A673 (cell line): ENCODE results near the gene ZNF775. TPM values are rescaled to one million over a fixed set of nuclear protein-coding genes. Genes with fewer than 3 reads are reported as not detected.

Experiments used
- BruUV-seq: library from RNA; stranded (reverse); fragments of 400-500 nt; replicated peaks from 2 replicates; lab custom pipeline; 2021; lab: Mats Ljungman, UMichigan
- CTCF ChIA-PET: fragments of 300-600 bp; sonication (Branson Sonifier 250); formaldehyde crosslinking; loops from one replicate; lab custom pipeline; 2022; ENCODE audit warnings: antibody characterized with exemption; lab: Charles Lee
- POLR2A ChIA-PET: fragments of 300-600 bp; sonication (Branson Sonifier 250); formaldehyde crosslinking; loops from one replicate; lab custom pipeline; 2022; ENCODE audit warnings: antibody characterized with exemption; ENCODE audit not compliant: low non-redundant PET; lab: Charles Lee
- DNase-seq: peaks from one replicate; pipeline ENCODE4 v3.0.0-alpha.2; 2015; ENCODE audit warnings: low spot score
- H3K27ac ChIP-seq: fragments of 200-600 bp; sonication (generic); 2 replicates; pipeline ENCODE4 v1.5.1; 2016; ENCODE audit warnings: mixed run types, low read depth, mild to moderate bottlenecking, mixed read lengths, antibody characterized with exemption, low read length; ENCODE audit not compliant: poor library complexity, severe bottlenecking
- H3K27me3 ChIP-seq: fragments of 200-600 bp; sonication (generic); replicated peaks from 2 replicates; pipeline ENCODE4 v1.6.1; 2017; ENCODE audit warnings: mixed run types, low read depth, mild to moderate bottlenecking, mixed read lengths, antibody characterized with exemption, low read length; ENCODE audit not compliant: insufficient read depth, poor library complexity
- H3K36me3 ChIP-seq: fragments of 200-600 bp; sonication (generic); 2 replicates; pipeline ENCODE4 v1.6.1; 2016; ENCODE audit warnings: mixed run types, mild to moderate bottlenecking, mixed read lengths, antibody characterized with exemption, low read length; ENCODE audit not compliant: insufficient read depth, poor library complexity, severe bottlenecking
- H3K4me1 ChIP-seq: fragments of 200-600 bp; sonication (generic); 2 replicates; pipeline ENCODE4 v1.6.1; 2017; ENCODE audit warnings: mixed run types, mild to moderate bottlenecking, mixed read lengths, antibody characterized with exemption, low read length; ENCODE audit not compliant: insufficient read depth, poor library complexity, severe bottlenecking
- H3K4me3 ChIP-seq: fragments of 200-600 bp; sonication (generic); 2 replicates; pipeline ENCODE4 v1.5.1; 2016; ENCODE audit warnings: low read depth, mixed run types, mild to moderate bottlenecking, mixed read lengths, low read length; ENCODE audit not compliant: poor library complexity, severe bottlenecking
- H3K9me3 ChIP-seq: fragments of 200-600 bp; sonication (generic); 2 replicates; pipeline ENCODE4 v1.6.1; 2016; ENCODE audit warnings: mixed run types, low read depth, mild to moderate bottlenecking, mixed read lengths, antibody characterized with exemption, low read length; ENCODE audit not compliant: poor library complexity, severe bottlenecking
- EZH2 ChIP-seq: fragments of 200-600 bp; sonication (generic); IDR thresholded peaks from 2 replicates; pipeline ENCODE4 v1.6.1; 2017; ENCODE audit warnings: borderline replicate concordance, low read depth, mild to moderate bottlenecking, mixed read lengths, antibody characterized with exemption, low read length; ENCODE audit not compliant: poor library complexity, severe bottlenecking
- intact Hi-C: fragments of 100-400 bp; cut with micrococcal nuclease; formaldehyde crosslinking; loops from one replicate; pipeline ENCODE4 v1.10.0; 2022; ENCODE audit not compliant: unreplicated experiment
- total RNA-seq: library from RNA; stranded (reverse); gene quantifications from 2 replicates; pipeline ENCODE4 v1.2.3, GENCODE V29; 2021
- TF ChIP-seq, protein P1 (sequence below): fragments of 300-800, 200-600 bp; sonication (generic); conservative IDR thresholded peaks from 2 replicates; pipeline ENCODE4 v1.5.1; 2017; ENCODE audit warnings: low read depth, mild to moderate bottlenecking, antibody characterized with exemption, low read length, moderate library complexity, mixed read lengths

Gene ZNF775
- total RNA-seq, 1 experiment from 2014 or later: 12.1 TPM

DNA sequence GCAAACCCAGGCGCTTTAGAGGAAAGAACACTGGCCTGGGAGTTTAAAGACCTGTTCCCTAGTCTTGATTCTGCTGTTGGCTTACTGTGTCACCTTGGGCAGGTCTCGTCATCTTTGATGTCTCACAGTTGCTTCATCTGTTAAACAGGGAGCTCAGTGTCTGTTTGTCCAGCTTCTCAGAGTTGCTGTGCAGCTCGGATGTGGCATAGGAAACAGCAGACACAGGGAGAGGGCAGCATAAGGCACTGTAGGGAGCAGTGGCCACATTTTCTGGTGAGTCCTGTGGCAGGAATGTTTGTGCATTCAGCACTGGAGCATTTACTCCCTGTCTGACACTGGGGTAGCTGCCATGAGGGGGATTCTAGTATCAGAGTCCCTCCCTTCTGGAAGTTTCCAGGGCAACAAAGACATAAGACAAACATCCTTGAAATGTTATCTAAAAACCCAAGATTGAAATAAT is 8.5 kb upstream of the ZNF775 start:
- H3K4me3 ChIP-seq: peak overlapping the region; percentile 96
- POLR2A ChIA-PET: no interaction called here
- DNase-seq: no peak
- H3K4me1 ChIP-seq: peaks cover 23% of the 10 kb centered on the region
- CTCF ChIA-PET: no interaction called here
- intact Hi-C loops: no loop called here
- no peaks in the 10 kb centered on the region for H3K9me3 ChIP-seq
- H3K36me3 ChIP-seq: peaks cover 28% of the 10 kb centered on the region
- H3K27me3 ChIP-seq: no peaks in the 10 kb centered on the region
- H3K27ac ChIP-seq: peak overlapping the region; percentile 97
- TF ChIP-seq, protein P1, sequence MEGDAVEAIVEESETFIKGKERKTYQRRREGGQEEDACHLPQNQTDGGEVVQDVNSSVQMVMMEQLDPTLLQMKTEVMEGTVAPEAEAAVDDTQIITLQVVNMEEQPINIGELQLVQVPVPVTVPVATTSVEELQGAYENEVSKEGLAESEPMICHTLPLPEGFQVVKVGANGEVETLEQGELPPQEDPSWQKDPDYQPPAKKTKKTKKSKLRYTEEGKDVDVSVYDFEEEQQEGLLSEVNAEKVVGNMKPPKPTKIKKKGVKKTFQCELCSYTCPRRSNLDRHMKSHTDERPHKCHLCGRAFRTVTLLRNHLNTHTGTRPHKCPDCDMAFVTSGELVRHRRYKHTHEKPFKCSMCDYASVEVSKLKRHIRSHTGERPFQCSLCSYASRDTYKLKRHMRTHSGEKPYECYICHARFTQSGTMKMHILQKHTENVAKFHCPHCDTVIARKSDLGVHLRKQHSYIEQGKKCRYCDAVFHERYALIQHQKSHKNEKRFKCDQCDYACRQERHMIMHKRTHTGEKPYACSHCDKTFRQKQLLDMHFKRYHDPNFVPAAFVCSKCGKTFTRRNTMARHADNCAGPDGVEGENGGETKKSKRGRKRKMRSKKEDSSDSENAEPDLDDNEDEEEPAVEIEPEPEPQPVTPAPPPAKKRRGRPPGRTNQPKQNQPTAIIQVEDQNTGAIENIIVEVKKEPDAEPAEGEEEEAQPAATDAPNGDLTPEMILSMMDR: no peak
- no peak for TF ChIP-seq EZH2
- TSS peak; percentile 23 for BruUV-seq

DNA sequence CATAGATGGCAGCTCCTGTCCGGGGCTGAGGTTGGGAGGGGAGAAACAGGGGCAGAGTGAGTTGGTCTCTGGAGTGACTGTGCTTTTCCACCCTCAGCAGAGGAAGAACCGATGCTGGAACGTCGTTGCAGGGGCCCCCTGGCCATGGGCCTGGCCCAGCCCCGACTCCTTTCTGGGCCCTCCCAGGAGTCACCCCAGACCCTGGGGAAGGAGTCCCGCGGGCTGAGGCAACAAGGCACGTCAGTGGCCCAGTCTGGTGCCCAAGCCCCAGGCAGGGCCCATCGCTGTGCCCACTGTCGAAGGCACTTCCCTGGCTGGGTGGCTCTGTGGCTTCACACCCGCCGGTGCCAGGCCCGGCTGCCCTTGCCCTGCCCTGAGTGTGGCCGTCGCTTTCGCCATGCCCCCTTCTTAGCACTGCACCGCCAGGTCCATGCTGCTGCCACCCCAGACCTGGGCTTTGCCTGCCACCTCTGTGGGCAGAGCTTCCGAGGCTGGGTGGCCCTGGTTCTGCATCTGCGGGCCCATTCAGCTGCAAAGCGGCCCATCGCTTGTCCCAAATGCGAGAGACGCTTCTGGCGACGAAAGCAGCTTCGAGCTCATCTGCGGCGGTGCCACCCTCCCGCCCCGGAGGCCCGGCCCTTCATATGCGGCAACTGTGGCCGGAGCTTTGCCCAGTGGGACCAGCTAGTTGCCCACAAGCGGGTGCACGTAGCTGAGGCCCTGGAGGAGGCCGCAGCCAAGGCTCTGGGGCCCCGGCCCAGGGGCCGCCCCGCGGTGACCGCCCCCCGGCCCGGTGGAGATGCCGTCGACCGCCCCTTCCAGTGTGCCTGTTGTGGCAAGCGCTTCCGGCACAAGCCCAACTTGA is 7.8 kb upstream of the ZNF775 start:
- no peak for TF ChIP-seq EZH2
- TF ChIP-seq, protein P1: no peak
- H3K4me1 ChIP-seq: peaks cover 30% of the 10 kb centered on the region
- no peaks in the 10 kb centered on the region for H3K9me3 ChIP-seq
- CTCF ChIA-PET: no interaction called here
- peak overlapping the region; percentile 97 for H3K27ac ChIP-seq
- intact Hi-C loops: no loop called here
- H3K27me3 ChIP-seq: no peaks in the 10 kb centered on the region
- H3K36me3 ChIP-seq: peaks cover 28% of the 10 kb centered on the region
- H3K4me3 ChIP-seq: no peak overlapping the region
- POLR2A ChIA-PET: no interaction called here
- DNase-seq: no peak
- no TSS peak for BruUV-seq

DNA sequence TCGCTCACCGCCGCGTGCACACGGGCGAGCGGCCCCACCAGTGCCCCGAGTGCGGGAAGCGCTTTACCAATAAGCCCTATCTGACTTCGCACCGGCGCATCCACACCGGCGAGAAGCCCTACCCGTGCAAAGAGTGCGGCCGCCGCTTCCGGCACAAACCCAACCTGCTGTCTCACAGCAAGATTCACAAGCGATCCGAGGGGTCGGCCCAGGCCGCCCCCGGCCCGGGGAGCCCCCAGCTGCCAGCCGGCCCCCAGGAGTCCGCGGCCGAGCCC is 7.2 kb upstream of the ZNF775 start:
- H3K4me1 ChIP-seq: peaks cover 32% of the 10 kb centered on the region
- H3K36me3 ChIP-seq: peaks cover 28% of the 10 kb centered on the region
- BruUV-seq: no TSS peak
- intact Hi-C loops: no loop called here
- H3K9me3 ChIP-seq: no peaks in the 10 kb centered on the region
- no peak for TF ChIP-seq EZH2
- TF ChIP-seq, protein P1: no peak
- no peaks in the 10 kb centered on the region for H3K27me3 ChIP-seq
- H3K4me3 ChIP-seq: no peak overlapping the region
- no peak overlapping the region for H3K27ac ChIP-seq
- ChIA-PET POLR2A (no interaction called here), CTCF (no interaction called here)
- no peak for DNase-seq
